Esophagus squamous epithelium (tissue), 5 donors: ENCODE results near the gene MYZAP. TPM values are rescaled to one million over a fixed set of nuclear protein-coding genes. Genes with fewer than 3 reads are reported as not detected.

Experiments used
- DNase-seq: peaks from one replicate; lab custom pipeline; 2025; lab: John Stamatoyannopoulos, UW
- H3K27ac ChIP-seq, 4 donors: fragments of 200-600 bp; sonication (generic); one replicate each; pipeline ENCODE4 v1.5.1; 2016 to 2019; ENCODE audit warnings: mild to moderate bottlenecking in 1 of 4
- H3K27me3 ChIP-seq, 4 donors: fragments of 200-600 bp; sonication (generic); 1 replicate in 3 of 4; 2 replicates in 1 of 4; pipeline versions ENCODE4 v1.5.1 to v1.6.0; 2017 to 2021; ENCODE audit warnings: antibody characterized with exemption in 1 of 4
- H3K36me3 ChIP-seq, 3 donors: fragments of 200-600 bp; sonication (generic); one replicate each; pipeline ENCODE4 v1.5.1; 2016 to 2019
- H3K4me1 ChIP-seq, 3 donors: fragments of 200-600 bp; sonication (generic); one replicate each; pipeline ENCODE4 v1.5.1; 2017 to 2019
- H3K4me3 ChIP-seq, 4 donors: fragments of 200-600 bp; sonication (generic); 1 replicate in 3 of 4; 2 replicates in 1 of 4; pipeline ENCODE4 v1.5.1; 2016 to 2019; ENCODE audit warnings: mild to moderate bottlenecking in 2 of 4, moderate library complexity in 1 of 4
- H3K9me3 ChIP-seq, 3 donors: fragments of 200-600 bp; sonication (generic); one replicate each; pipeline ENCODE4 v1.5.1; 2016 to 2019
- CTCF ChIP-seq, 6 experiments: fragments of 450-650 bp in 4 of 6; fragments of 200-600 bp in 2 of 6; sonication (generic) in 2 of 6; IDR thresholded peaks; one replicate each; pipeline ENCODE4 v1.5.1; 2016 to 2019; ENCODE audit warnings: antibody characterized with exemption in 6 of 6, mild to moderate bottlenecking in 4 of 6, moderate library complexity in 4 of 6
- POLR2A ChIP-seq, 4 donors: fragments of 450-650 bp; IDR thresholded peaks; one replicate each; pipeline ENCODE4 v1.6.1; 2017; ENCODE audit warnings: antibody characterized with exemption in 4 of 4, mild to moderate bottlenecking in 4 of 4, moderate library complexity in 3 of 4
- WGBS, 2 donors: methylation state at CpG; one replicate each; pipeline ENCODE4 v1.1.5; 2018; 5-methylcytosine and 5-hydroxymethylcytosine counted together
- intact Hi-C: fragments of 100-400 bp; cut with DNase I; formaldehyde crosslinking; loops from one replicate; pipeline ENCODE4 v1.15.0; 2022
- total RNA-seq, 4 donors: library from RNA; depleted of rRNA; stranded (reverse); fragments of >200 nt; gene quantifications; one replicate each; pipeline ENCODE4 v1.1.0, GENCODE V29; 2016
- donor health status: DM: yes; HTN: yes; CAD: no.

MYZAP gene
- total RNA-seq, 4 donors from 2014 or later = 21.2 to 36.0 (median 26.5) TPM

GRCh38 chr15:57681011-57681410, 89.3 kb downstream of the MYZAP start:
- intact Hi-C loops = no loop called here
- H3K4me1 ChIP-seq = no peaks in the 10 kb centered on the region
- WGBS, 2 donors = 94 to 95% methylated on average over 1 of the region's 1 CpG
- H3K27ac ChIP-seq = no peak overlapping the region
- H3K36me3 ChIP-seq = no peaks in the 10 kb centered on the region
- no peaks in the 10 kb centered on the region for H3K9me3 ChIP-seq
- TF ChIP-seq CTCF (IDR thresholded peaks at IDR 0.05) (no peak), POLR2A (IDR thresholded peaks at IDR 0.05) (no peak)
- H3K27me3 ChIP-seq = no peaks in the 10 kb centered on the region
- H3K4me3 ChIP-seq = no peak overlapping the region
- no peak for DNase-seq

GRCh38 chr15:57683481-57683880, 91.8 kb downstream of the MYZAP start:
- 78 to 91% methylated on average over 1 of the region's 1 CpG for WGBS, 2 donors
- H3K27ac ChIP-seq = no peak overlapping the region
- H3K4me1 ChIP-seq = no peaks in the 10 kb centered on the region
- H3K27me3 ChIP-seq = no peaks in the 10 kb centered on the region
- H3K4me3 ChIP-seq = no peak overlapping the region
- intact Hi-C loops = no loop called here
- DNase-seq = no peak
- no peaks in the 10 kb centered on the region for H3K9me3 ChIP-seq
- H3K36me3 ChIP-seq = no peaks in the 10 kb centered on the region
- TF ChIP-seq CTCF (IDR thresholded peaks at IDR 0.05) (no peak), POLR2A (IDR thresholded peaks at IDR 0.05) (no peak)

GRCh38 chr15:57684491-57685151, 92.9 kb downstream of the MYZAP start:
- H3K27me3 ChIP-seq = no peaks in the 10 kb centered on the region
- H3K4me1 ChIP-seq = no peaks in the 10 kb centered on the region
- H3K4me3 ChIP-seq = no peak overlapping the region
- WGBS, 2 donors = 74 to 77% methylated on average over 8 of the region's 8 CpGs
- no peaks in the 10 kb centered on the region for H3K36me3 ChIP-seq
- intact Hi-C loops = no loop called here
- no peak overlapping the region for H3K27ac ChIP-seq
- TF ChIP-seq POLR2A (IDR thresholded peaks at IDR 0.05) = no peak
- TF ChIP-seq CTCF (IDR thresholded peaks at IDR 0.05) = no peak
- DNase-seq = no peak
- no peaks in the 10 kb centered on the region for H3K9me3 ChIP-seq

- H3K4me3 ChIP-seq = no peak overlapping the region
- TF ChIP-seq POLR2A (IDR thresholded peaks at IDR 0.05) (no peak), CTCF (IDR thresholded peaks at IDR 0.05) (no peak)
- H3K27me3 ChIP-seq = no peaks in the 10 kb centered on the region
- DNase-seq = no peak
- no peaks in the 10 kb centered on the region for H3K9me3 ChIP-seq
- intact Hi-C loops = no loop called here
- no peak overlapping the region for H3K27ac ChIP-seq
- H3K36me3 ChIP-seq = no peaks in the 10 kb centered on the region
- WGBS, 2 donors = 74 to 78% methylated on average over 6 to 7 of the region's 7 CpGs
- no peaks in the 10 kb centered on the region for H3K4me1 ChIP-seq
Measured at GRCh38 chr15:57685306-57686095, 93.8 kb downstream of the MYZAP start.

GRCh38 chr15:57686657-57687056, 95.0 kb downstream of the MYZAP start:
- H3K4me1 ChIP-seq = no peaks in the 10 kb centered on the region
- TF ChIP-seq POLR2A (IDR thresholded peaks at IDR 0.05) (no peak), CTCF (IDR thresholded peaks at IDR 0.05) (no peak)
- WGBS, 2 donors = 74 to 82% methylated on average over 4 of the region's 4 CpGs
- no peaks in the 10 kb centered on the region for H3K9me3 ChIP-seq
- H3K27me3 ChIP-seq = no peaks in the 10 kb centered on the region
- no peak for DNase-seq
- no peaks in the 10 kb centered on the region for H3K36me3 ChIP-seq
- no peak overlapping the region for H3K27ac ChIP-seq
- intact Hi-C loops = no loop called here
- H3K4me3 ChIP-seq = no peak overlapping the region
